AG09309 (cell line): Measurements from ENCODE around the gene TMEM14A.
"Not testable (repeated sequence)": the region's sequence is repeated elsewhere in the genome, so short reads cannot be mapped to it uniquely, and the experiment has no call there.

Experiments
- DNase-seq: peaks from one replicate; pipeline ENCODE4 v3.0.0-alpha.2; 2010; ENCODE audit warnings: low read depth
- H3K4me3 ChIP-seq: 2 replicates; pipeline ENCODE4 v1.5.1; 2011; ENCODE audit warnings: mild to moderate bottlenecking, low read depth, low read length, moderate library complexity; ENCODE audit not compliant: control insufficient read depth
- TF ChIP-seq, protein P1 (sequence below): IDR thresholded peaks from 2 replicates; pipeline ENCODE4 v1.5.1; 2011; ENCODE audit warnings: mild to moderate bottlenecking, low read depth, low read length, inconsistent platforms; ENCODE audit not compliant: insufficient read depth, control insufficient read depth; ENCODE audit errors: missing control alignments

Gene TMEM14A

DNA sequence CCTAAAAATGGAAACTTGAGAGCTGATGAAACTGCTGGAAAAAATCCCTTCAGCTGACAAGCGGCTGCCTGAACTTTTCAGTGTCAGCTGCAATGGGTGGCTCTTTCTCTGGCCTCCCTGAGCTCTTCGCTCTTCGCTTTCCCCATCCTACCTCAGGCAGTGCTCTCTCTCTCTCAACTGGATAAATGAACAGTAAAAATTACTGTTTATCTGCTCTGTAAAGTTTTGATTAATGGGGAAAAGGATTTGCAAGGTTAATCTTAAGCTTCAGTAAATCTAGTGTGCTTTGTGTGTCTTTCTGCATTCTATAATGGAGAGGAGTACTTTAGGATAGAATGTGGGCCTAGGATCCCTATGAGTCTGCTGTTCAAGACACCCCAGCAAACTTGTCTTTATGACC lies 35.1 kb downstream of the TMEM14A start:
- DNase-seq: no peak
- TF ChIP-seq, protein P1, sequence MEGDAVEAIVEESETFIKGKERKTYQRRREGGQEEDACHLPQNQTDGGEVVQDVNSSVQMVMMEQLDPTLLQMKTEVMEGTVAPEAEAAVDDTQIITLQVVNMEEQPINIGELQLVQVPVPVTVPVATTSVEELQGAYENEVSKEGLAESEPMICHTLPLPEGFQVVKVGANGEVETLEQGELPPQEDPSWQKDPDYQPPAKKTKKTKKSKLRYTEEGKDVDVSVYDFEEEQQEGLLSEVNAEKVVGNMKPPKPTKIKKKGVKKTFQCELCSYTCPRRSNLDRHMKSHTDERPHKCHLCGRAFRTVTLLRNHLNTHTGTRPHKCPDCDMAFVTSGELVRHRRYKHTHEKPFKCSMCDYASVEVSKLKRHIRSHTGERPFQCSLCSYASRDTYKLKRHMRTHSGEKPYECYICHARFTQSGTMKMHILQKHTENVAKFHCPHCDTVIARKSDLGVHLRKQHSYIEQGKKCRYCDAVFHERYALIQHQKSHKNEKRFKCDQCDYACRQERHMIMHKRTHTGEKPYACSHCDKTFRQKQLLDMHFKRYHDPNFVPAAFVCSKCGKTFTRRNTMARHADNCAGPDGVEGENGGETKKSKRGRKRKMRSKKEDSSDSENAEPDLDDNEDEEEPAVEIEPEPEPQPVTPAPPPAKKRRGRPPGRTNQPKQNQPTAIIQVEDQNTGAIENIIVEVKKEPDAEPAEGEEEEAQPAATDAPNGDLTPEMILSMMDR: no peak
- H3K4me3 ChIP-seq: no peak overlapping the region

DNA sequence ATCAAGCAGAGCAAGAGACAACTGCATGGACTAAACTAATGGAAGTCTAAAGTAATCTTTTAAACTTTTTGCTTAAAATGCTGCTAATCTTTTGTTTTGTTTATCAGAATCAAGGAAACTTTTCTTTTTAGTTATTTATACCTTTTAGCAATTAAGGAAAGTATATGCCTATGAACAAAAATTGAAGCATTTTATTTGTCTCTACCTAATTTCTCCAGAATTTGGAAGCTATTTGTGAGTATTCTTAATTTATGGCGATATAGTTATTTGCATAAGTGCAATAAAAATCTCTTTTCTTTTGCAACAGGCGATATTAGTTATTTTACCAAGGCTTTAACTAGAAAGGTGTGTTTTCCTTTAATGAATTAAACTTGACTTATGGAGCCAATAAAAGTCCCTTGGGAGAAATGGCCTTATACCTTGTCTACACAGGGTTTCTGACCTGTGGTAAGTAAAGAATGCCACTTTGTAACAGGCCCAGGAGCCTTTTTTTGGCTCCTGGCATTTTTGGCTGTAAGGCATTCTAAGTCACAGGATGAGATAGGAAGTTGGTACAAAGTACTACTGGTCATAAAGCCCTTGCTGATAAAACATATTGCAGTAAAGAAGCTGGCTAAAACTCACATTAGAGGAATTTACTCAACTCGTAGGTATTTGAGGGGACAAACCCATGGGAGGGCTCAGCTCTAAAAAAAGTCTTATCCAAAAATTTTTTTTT lies 37.2 kb downstream of the TMEM14A start:
- H3K4me3 ChIP-seq: no peak overlapping the region
- DNase-seq: no peak
- TF ChIP-seq, protein P1: no peak

DNA sequence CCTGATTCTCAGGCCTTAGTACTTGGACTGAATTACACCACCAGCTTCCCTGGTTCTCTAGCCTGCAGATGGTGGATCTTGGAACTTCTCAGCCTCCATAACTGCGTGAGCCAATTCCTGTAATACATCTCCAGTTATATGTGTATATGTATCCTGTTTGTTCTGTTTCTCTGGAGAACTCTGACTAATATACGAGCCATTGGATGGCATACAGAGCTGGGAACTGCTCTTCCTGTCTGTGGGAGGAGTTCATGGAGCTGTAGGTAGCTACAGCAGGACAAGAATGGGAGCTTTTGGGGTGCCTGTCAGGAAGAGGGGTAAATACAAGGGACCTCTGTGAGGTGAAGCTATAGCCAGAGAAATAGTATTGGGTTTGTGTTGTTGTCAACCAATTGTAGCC lies 41.2 kb downstream of the TMEM14A start:
- TF ChIP-seq, protein P1: no peak
- no peak overlapping the region for H3K4me3 ChIP-seq
- DNase-seq: no peak

DNA sequence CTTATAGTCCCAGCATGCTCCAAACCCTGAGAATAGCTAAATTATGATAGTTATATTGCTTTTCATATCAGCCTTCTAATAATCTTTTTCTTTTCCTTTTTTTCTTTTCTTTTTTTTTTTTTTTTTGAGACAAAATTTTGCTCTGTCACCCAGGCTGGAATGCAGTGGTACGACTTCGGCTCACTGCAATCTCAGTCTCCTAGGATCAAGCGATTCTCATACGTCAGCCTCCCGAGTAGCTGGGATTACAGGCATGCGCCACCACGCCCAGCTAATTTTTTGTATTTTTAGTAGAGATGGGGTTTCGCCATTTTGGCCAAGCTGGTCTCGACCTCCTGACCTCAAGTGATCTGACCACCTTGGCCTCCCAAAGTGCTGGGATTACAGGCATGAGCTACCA lies 43.8 kb downstream of the TMEM14A start:
- DNase-seq, H3K4me3 ChIP-seq: not testable (repeated sequence)

DNA sequence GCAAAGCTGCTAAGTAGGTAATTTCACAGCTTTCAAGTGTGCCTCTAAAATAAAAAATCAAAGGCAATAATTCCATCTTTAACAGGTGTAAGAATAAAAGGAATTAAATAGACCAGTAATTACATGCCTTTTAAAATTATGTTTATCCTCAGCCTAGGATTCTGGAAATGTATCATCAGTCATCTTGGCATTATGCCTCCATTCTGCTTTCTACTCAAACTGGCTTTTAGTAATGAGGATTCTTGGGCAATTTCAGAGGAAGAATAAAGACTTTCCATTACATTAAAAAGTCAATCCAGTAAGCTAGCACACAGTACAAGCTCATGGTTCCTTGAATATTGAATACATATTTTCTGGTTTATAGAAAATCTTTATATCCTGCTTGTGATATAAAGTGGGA lies 47.6 kb downstream of the TMEM14A start:
- DNase-seq: no peak
- no peak overlapping the region for H3K4me3 ChIP-seq
- TF ChIP-seq, protein P1: no peak

DNA sequence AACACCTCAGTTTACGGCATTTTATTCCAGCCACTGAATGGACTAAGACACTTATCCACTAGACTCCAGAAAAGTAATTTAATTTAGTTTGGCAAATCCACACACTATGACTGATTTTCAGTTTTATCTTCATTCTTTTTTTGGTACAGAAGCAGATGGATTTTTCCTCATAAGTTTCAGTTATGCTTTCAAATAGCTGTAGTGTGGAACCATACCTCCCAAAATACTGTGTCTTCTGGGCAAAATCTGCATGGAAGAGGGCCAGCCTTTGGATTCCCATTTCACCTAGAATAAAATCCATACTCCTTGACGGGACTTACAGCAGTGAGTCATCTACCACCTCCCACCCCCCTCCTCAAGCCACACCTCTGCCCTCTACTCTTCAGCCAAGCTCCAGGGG lies 49.4 kb downstream of the TMEM14A start:
- TF ChIP-seq, protein P1: no peak
- no peak for DNase-seq
- H3K4me3 ChIP-seq: no peak overlapping the region

DNA sequence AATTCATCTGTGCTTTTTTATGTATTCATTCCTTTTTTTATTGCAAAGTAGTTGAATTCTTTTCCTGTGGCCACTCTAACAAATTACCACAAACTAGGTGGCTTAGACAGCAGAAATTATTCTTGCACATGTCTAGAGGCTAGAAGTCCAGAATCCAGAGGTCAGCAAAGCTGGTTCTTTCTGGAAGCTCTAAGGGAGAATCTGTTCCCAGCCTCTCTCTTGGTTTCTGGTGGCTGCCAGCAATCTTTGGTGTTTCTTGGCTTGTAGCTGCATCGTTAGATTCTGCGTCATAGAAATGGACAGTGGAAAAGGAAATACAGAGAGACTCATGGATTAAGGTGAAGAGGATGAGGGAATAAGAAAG lies 53.1 kb downstream of the TMEM14A start:
- TF ChIP-seq, protein P1: no peak

More for the DNA sequence above, 53.1 kb downstream of the TMEM14A start:
- no peak overlapping the region for H3K4me3 ChIP-seq
- peak; percentile 67 for DNase-seq
